Fibroblast of the aortic adventitia (primary cell): ENCODE data around the gene CECR2. TPM values are rescaled to one million over a fixed set of nuclear protein-coding genes. Genes with fewer than 3 reads are reported as not detected.

ENCODE experiments used
- DNase-seq: peaks from one replicate; pipeline ENCODE4 v3.0.0-alpha.2; 2010; ENCODE audit warnings: low read depth
- H3K4me3 ChIP-seq: 2 replicates; pipeline ENCODE4 v1.5.1; 2011; ENCODE audit warnings: low read depth, mild to moderate bottlenecking, control low read depth, low read length, moderate library complexity
- CTCF ChIP-seq: IDR thresholded peaks from 2 replicates; pipeline ENCODE4 v1.5.1; 2011; ENCODE audit warnings: mild to moderate bottlenecking, low read length, control low read depth, inconsistent platforms; ENCODE audit not compliant: insufficient read depth
- total RNA-seq: library from RNA; depleted of rRNA; stranded (reverse); fragments of >200 nt; gene quantifications from 2 replicates; pipeline ENCODE4 v1.2.3, GENCODE V29; 2012; ENCODE audit warnings: low replicate concordance

CECR2 gene
- 0.49 TPM in 1 of 2 replicates, not detected in the other for total RNA-seq

- H3K4me3 ChIP-seq, result no peak within 1 kb of the TSS
- no peak for DNase-seq
- no peak for TF ChIP-seq CTCF
Measured at GRCh38 chr22:17369439-17370025, at the start of gene CECR2. Gene CECR2 (plus strand): TSS chr22:17369460. CDS start chr22:17369784, 324 bp downstream.

- H3K4me3 ChIP-seq, result no peak overlapping the region
- no peak for TF ChIP-seq CTCF
- no peak for DNase-seq
Measured at GRCh38 chr22:17319546-17319945, 49.7 kb upstream of the CECR2 start.

- TF ChIP-seq CTCF, result no peak
Measured at GRCh38 chr22:17322511-17322910, 46.7 kb upstream of the CECR2 start.

GRCh38 chr22:17331690-17332089, 37.6 kb upstream of the CECR2 start:
- no peak overlapping the region for H3K4me3 ChIP-seq
- no peak for DNase-seq
- no peak for TF ChIP-seq CTCF

More at GRCh38 chr22:17322511-17322910, 46.7 kb upstream of the CECR2 start:
- no peak overlapping the region for H3K4me3 ChIP-seq
- no peak for DNase-seq

GRCh38 chr22:17332109-17332800, 37.0 kb upstream of the CECR2 start:
- DNase-seq, result no peak
- TF ChIP-seq CTCF, result no peak
- no peak overlapping the region for H3K4me3 ChIP-seq

- no peak for DNase-seq
- no peak overlapping the region for H3K4me3 ChIP-seq
- TF ChIP-seq CTCF, result no peak
Measured at GRCh38 chr22:17334059-17334458, 35.2 kb upstream of the CECR2 start.
